ENCODE results near the gene OGG1. TPM values are rescaled to one million over a fixed set of nuclear protein-coding genes. Genes with fewer than 3 reads are reported as not detected.

OGG1 gene
- total and polyA plus RNA-seq, 9 of the 15 experiments (the other 6 are each of a cell fraction or from before 2014, with no cell fraction given): 6.6 to 33.0 (median 24.4) TPM

DNA sequence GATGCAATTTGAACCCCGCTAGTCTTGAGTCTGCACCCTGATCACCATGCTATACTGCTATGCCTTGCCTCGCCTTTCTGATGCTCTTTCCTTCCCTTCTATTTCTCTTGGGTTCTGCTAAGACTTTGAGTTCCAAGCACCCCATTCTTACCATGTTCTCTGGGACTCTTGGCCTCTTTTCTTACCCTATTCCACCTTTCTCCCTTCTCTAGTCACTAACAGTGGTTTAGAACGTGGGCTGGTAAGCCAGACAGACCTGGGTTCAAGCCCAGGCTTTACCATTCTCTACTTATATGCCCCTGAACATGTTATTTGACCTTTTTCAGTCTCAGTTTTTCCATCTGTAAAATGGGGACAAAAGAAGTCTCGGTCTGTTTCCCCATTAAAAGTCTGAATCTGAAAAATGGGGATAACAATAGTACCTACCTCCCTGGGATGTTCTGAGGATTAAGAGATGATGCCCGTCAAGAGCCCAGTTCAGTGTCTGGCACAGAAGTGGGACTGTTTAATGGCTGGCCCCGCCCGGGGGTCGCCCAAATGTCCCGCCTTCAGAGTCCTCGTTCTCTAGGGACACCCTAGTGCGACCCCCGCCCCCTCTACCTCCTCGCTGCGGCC lies 42.1 kb downstream of the OGG1 start (continued):
- TF ChIP-seq, protein P1, sequence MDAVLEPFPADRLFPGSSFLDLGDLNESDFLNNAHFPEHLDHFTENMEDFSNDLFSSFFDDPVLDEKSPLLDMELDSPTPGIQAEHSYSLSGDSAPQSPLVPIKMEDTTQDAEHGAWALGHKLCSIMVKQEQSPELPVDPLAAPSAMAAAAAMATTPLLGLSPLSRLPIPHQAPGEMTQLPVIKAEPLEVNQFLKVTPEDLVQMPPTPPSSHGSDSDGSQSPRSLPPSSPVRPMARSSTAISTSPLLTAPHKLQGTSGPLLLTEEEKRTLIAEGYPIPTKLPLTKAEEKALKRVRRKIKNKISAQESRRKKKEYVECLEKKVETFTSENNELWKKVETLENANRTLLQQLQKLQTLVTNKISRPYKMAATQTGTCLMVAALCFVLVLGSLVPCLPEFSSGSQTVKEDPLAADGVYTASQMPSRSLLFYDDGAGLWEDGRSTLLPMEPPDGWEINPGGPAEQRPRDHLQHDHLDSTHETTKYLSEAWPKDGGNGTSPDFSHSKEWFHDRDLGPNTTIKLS (IDR thresholded peaks at IDR 0.05; ENCODE audit: borderline replicate concordance, low read depth): peak; percentile 15
- no peak for TF ChIP-seq PRPF4 (IDR thresholded peaks at IDR 0.05; ENCODE audit: insufficient read depth, low read depth, low read length, poor library complexity, severe bottlenecking)
- TF ChIP-seq TEAD1 (CRISPR knock-in tag; IDR thresholded peaks at IDR 0.05): peak in 1 of 2 experiments; percentile 37; a peak in 1 of 4 replicates
- TF ChIP-seq SAFB2 (IDR thresholded peaks at IDR 0.05; ENCODE audit: borderline replicate concordance, low read depth, low read length, severe bottlenecking): no peak
- TF ChIP-seq NR2C1 (IDR thresholded peaks at IDR 0.05): no peak
- TF ChIP-seq NR2C1 (tag; IDR thresholded peaks at IDR 0.05): peak; percentile 30; the same call in 1 of the 2 replicates
- TF ChIP-seq, protein P2, sequence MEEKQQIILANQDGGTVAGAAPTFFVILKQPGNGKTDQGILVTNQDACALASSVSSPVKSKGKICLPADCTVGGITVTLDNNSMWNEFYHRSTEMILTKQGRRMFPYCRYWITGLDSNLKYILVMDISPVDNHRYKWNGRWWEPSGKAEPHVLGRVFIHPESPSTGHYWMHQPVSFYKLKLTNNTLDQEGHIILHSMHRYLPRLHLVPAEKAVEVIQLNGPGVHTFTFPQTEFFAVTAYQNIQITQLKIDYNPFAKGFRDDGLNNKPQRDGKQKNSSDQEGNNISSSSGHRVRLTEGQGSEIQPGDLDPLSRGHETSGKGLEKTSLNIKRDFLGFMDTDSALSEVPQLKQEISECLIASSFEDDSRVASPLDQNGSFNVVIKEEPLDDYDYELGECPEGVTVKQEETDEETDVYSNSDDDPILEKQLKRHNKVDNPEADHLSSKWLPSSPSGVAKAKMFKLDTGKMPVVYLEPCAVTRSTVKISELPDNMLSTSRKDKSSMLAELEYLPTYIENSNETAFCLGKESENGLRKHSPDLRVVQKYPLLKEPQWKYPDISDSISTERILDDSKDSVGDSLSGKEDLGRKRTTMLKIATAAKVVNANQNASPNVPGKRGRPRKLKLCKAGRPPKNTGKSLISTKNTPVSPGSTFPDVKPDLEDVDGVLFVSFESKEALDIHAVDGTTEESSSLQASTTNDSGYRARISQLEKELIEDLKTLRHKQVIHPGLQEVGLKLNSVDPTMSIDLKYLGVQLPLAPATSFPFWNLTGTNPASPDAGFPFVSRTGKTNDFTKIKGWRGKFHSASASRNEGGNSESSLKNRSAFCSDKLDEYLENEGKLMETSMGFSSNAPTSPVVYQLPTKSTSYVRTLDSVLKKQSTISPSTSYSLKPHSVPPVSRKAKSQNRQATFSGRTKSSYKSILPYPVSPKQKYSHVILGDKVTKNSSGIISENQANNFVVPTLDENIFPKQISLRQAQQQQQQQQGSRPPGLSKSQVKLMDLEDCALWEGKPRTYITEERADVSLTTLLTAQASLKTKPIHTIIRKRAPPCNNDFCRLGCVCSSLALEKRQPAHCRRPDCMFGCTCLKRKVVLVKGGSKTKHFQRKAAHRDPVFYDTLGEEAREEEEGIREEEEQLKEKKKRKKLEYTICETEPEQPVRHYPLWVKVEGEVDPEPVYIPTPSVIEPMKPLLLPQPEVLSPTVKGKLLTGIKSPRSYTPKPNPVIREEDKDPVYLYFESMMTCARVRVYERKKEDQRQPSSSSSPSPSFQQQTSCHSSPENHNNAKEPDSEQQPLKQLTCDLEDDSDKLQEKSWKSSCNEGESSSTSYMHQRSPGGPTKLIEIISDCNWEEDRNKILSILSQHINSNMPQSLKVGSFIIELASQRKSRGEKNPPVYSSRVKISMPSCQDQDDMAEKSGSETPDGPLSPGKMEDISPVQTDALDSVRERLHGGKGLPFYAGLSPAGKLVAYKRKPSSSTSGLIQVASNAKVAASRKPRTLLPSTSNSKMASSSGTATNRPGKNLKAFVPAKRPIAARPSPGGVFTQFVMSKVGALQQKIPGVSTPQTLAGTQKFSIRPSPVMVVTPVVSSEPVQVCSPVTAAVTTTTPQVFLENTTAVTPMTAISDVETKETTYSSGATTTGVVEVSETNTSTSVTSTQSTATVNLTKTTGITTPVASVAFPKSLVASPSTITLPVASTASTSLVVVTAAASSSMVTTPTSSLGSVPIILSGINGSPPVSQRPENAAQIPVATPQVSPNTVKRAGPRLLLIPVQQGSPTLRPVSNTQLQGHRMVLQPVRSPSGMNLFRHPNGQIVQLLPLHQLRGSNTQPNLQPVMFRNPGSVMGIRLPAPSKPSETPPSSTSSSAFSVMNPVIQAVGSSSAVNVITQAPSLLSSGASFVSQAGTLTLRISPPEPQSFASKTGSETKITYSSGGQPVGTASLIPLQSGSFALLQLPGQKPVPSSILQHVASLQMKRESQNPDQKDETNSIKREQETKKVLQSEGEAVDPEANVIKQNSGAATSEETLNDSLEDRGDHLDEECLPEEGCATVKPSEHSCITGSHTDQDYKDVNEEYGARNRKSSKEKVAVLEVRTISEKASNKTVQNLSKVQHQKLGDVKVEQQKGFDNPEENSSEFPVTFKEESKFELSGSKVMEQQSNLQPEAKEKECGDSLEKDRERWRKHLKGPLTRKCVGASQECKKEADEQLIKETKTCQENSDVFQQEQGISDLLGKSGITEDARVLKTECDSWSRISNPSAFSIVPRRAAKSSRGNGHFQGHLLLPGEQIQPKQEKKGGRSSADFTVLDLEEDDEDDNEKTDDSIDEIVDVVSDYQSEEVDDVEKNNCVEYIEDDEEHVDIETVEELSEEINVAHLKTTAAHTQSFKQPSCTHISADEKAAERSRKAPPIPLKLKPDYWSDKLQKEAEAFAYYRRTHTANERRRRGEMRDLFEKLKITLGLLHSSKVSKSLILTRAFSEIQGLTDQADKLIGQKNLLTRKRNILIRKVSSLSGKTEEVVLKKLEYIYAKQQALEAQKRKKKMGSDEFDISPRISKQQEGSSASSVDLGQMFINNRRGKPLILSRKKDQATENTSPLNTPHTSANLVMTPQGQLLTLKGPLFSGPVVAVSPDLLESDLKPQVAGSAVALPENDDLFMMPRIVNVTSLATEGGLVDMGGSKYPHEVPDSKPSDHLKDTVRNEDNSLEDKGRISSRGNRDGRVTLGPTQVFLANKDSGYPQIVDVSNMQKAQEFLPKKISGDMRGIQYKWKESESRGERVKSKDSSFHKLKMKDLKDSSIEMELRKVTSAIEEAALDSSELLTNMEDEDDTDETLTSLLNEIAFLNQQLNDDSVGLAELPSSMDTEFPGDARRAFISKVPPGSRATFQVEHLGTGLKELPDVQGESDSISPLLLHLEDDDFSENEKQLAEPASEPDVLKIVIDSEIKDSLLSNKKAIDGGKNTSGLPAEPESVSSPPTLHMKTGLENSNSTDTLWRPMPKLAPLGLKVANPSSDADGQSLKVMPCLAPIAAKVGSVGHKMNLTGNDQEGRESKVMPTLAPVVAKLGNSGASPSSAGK (IDR thresholded peaks at IDR 0.05): no peak
- TF ChIP-seq, protein P3, sequence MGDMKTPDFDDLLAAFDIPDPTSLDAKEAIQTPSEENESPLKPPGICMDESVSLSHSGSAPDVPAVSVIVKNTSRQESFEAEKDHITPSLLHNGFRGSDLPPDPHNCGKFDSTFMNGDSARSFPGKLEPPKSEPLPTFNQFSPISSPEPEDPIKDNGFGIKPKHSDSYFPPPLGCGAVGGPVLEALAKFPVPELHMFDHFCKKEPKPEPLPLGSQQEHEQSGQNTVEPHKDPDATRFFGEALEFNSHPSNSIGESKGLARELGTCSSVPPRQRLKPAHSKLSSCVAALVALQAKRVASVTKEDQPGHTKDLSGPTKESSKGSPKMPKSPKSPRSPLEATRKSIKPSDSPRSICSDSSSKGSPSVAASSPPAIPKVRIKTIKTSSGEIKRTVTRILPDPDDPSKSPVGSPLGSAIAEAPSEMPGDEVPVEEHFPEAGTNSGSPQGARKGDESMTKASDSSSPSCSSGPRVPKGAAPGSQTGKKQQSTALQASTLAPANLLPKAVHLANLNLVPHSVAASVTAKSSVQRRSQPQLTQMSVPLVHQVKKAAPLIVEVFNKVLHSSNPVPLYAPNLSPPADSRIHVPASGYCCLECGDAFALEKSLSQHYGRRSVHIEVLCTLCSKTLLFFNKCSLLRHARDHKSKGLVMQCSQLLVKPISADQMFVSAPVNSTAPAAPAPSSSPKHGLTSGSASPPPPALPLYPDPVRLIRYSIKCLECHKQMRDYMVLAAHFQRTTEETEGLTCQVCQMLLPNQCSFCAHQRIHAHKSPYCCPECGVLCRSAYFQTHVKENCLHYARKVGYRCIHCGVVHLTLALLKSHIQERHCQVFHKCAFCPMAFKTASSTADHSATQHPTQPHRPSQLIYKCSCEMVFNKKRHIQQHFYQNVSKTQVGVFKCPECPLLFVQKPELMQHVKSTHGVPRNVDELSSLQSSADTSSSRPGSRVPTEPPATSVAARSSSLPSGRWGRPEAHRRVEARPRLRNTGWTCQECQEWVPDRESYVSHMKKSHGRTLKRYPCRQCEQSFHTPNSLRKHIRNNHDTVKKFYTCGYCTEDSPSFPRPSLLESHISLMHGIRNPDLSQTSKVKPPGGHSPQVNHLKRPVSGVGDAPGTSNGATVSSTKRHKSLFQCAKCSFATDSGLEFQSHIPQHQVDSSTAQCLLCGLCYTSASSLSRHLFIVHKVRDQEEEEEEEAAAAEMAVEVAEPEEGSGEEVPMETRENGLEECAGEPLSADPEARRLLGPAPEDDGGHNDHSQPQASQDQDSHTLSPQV (IDR thresholded peaks at IDR 0.05): peak; percentile 55; the same call in 1 of the 2 replicates
- TF ChIP-seq MEF2A (IDR thresholded peaks at IDR 0.05; ENCODE audit: control insufficient read depth, low read depth, low read length): no peak
